ENCODE data around the gene MEIS2.
"Not testable (repeated sequence)": the region's sequence is repeated elsewhere in the genome, so short reads cannot be mapped to it uniquely, and the experiment has no call there.

MEIS2 gene

DNA sequence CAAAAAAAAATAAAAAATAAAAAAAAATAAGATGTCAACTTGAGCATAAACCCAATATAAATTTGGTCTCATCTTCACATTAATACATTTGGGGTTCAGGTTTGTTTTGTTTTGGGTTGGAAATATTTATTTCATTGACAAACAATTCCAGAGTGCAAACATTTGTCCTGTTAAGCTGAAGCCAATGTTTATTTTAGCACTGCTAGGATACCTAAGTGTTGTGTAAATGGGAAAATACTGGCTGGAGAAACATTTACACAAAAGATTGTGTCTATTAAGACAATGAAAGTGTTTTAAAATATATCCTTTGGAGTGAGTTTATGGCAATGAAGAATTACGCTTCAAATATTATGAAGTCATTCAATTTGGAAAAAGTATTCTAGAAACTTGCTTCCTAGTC is 91.1 kb downstream of the MEIS2 start:
- no peak for DNase-seq (ENCODE audit: low spot score)

DNA sequence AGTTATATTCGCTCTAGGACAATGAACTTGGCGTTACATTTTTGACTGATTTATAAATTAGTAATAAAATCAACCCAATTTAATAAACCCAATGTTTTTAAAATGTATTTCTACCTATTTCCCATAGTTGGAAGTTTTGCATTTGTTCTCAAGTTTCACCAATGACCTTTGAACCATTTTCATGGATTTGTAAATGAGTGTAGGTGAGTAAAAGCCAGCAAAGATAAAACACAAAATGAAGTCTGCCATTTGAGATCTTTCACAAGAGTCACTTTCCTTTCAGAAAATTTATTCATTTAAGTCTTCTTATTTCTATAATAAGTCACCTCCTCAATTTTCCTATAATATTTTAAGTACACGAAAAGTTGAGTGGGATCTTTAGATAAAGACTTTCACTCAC is 92.1 kb downstream of the MEIS2 start:
- no peak for DNase-seq (ENCODE audit: low spot score)

DNA sequence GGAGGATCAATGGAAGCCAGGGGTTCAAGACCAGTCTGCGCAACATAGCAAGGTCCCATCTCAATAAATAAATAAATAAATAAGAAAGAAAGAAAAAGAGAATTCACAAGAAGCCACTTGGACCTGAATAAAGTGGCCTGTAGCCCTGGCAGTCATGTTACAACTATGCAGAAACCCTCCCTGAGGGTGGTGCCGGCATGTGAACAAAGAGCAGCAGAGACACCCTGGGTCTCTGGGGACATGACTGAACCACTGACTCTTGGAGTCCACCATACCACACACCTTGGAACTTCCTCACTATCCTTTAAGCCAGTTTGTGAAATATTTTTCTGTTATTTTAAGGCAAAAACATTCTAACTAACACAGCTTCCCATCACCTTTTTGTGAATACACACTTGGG is 93.0 kb downstream of the MEIS2 start:
- no peak for DNase-seq (ENCODE audit: low spot score)

DNA sequence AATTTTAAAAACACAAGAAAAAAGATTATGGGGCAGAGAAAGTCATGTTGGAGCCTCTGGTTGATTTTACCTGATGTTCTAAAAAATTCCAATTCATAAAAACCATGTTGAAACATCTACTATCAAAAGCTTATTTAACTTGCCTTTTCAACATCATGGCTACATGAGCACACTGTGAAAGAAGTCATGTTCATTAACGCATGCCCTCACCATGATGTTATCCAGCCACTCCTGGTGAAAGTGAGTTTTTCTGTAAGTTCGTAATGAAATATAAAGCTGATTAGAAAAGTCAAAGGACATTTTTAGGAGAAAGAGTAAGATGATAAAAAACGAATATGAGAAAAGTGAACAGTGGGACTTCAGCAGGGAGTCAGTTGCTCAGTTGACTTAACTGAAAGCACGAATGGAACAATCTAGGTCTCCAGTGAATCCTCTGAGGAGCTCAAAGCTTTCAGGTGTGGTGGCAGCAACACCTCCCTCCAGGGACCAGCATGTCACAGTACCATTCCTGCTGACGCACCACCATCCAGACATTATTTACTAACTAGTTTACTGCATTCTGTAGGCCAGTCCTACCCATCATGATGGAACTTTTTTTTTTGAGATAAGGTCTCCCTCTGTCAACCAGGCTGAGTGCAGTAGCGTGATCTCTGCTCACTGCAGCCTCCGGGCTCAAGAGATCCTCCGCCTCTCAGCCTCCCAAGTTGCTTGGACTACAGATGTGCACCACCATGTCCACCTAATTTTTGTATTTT is 95.2 kb downstream of the MEIS2 start:
- DNase-seq (ENCODE audit: low spot score): no peak

DNA sequence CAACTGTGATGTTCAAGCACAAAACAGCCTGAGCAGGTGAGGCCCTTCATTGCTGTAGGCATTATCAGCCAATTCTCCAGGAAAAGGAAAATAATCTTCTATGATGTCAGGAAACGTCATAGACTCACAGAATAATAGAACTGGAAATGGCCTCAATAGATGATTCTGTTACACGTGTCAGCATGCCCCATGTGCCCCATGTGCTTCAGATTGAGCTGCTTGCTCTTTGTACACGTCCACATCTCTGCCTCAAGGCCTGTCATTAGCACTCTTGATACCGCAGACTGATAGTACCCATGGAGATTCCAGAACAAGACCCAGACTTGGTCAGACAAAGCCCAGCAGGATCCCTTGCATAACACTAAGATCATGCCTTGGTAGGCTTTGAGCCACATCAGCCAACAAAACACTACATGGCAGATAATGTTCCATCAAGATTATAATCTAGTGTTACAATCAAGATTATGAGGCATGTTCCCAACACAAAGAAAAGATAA is 95.9 kb downstream of the MEIS2 start:
- DNase-seq (ENCODE audit: low spot score): no peak

DNA sequence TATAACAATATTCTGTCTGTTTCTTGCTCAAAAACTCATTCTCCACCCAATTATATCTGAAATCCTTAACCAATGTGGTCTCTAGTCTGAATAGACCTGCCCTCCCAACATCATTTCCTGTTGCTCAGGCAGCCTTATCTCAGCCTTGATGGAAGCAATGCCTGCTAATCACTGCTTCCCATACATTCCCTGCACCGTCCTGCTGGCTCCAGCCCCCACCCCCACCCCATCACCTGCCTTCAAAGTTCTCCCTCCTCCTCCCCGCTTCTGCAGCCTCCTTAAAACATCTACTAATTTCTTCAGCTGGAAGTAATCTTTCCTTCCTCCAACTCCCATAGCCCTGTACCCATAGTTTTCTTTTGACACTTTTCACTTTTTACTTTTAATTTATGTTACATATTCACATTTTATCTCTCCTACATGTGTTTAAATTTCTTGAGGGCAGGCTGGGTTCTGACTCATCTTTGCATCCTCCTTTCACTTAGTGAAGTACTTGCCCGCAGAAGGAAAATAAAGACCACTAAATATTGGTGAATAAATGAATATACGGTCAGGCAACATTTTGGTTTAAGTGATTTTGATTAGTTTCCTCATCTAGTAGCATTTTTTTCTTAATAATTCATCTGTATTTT is 98.2 kb downstream of the MEIS2 start:
- no peak for DNase-seq (ENCODE audit: low spot score)

DNA sequence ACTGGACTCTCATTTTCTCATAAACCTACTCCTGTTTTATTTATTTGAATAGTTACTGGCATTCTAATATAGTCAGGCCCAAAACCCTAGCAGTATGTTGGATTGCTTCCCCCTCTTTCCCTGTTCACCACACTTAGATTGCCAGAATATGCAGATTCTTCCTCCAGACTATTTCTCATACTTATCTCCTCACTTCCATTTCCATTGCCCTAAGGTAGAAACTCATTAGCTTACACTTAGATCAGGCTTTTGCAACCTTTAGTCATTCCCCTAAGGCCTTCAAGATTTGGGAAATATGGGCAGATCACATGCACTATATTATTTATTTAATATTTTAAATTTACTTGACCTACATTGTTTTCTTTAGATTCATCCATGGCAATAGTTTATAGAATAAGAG is 98.9 kb downstream of the MEIS2 start:
- DNase-seq (ENCODE audit: low spot score): no peak

DNA sequence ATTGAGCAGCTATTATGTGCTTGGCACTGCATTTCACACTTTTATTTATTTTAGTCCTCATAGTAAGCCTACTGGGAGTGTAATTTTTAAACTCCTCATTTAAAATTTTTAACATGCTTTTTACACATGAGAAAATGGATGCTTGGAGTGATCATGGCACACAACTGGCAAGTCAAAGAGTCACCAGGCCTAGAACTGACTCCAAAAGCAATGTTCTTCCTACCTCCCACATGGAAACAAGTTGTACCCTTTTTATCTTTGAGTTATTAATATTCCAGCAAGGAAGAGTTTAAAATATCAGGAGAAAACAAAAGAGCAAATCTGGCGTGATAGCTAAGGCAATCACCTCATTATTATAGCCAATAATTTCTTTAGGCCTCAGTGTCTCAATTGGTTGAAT is 100.6 kb downstream of the MEIS2 start:
- DNase-seq (ENCODE audit: low spot score): no peak

DNA sequence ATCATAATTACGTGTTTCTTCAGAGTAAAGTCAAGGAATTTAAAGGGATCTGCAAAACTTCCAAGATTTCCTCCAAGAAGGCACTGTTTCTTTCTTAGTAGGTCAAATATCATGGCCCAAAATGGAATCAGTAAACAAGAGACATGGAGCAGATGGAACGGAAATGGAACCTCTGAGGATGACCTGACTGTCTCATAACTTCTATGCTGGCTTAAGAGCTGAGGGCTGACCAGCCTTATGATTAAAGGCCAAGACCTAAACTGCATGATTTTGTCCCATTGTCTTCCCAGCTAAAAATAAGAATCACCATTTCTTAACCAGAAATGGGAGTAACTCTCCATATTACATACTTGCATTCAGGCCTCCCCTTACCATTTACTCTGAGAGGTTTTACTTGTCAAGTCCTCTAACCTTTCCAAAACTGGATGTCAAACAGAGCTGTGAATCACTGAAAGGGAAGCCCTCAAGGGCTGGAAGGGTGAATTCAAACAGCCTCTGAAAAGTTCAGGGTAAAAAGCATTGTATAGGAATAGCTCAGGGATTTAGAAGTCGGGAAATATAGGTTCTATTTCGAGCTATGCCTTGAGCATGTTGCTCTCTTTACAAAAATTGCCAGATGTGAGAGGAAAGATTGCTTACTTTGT is 103.7 kb downstream of the MEIS2 start:
- DNase-seq (ENCODE audit: low spot score): no peak

DNA sequence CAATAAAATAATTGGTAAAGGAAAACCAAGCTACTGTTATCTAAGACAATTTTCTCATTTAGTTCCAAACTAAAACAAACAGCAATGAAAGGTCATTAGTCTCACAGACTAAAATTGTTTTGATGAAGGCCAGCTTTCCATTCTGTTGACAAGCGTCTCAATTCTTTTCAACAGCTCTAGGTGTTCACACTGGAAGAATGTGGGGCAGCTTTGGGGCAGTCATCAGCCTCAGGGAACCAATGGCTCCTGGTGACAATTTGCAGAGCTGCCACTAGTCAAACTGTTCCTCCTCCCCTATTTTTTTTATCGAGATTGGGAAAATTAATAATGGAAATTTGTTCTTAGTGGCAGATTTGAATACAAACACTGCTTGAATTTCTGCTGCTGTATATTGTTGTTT is 104.2 kb downstream of the MEIS2 start:
- DNase-seq (ENCODE audit: low spot score): no peak

DNA sequence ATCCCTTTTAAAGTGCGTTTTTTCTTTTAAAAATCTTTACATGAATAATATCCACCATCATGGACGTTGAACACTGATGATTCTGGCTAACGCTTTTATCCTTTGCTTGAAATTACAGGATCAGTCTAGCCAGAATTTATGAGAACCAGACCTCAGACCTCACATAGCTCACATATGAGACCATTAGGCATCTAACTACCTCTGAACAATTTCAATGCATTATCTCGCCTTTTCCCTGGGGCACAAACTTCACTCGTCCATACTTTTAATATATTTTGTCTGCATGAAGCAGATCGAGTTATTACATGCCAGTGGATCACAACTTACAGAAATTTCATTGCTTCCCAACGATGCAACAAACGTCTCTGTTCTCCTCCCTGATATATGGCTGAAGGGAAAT is 105.6 kb downstream of the MEIS2 start:
- no peak for DNase-seq (ENCODE audit: low spot score)

DNA sequence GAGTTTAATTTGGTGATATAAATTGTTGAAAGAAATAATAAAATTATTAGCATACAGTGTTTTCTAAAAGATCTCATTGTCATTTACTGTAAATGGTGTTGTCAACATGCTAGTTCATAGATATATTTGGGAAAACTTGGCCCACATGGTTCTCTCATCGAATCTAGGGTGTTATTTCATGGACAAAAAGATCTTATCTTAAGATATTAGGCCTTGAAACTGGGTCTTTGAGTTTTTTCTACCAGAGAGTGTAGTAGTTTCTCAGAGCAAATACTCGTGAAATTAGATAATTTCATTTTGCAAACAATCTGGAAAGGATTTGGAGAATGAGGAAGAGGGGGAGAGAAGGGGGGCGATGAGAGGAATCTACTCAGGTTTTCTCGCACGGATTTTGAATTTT is 107.9 kb downstream of the MEIS2 start:
- DNase-seq (ENCODE audit: low spot score): no peak

DNA sequence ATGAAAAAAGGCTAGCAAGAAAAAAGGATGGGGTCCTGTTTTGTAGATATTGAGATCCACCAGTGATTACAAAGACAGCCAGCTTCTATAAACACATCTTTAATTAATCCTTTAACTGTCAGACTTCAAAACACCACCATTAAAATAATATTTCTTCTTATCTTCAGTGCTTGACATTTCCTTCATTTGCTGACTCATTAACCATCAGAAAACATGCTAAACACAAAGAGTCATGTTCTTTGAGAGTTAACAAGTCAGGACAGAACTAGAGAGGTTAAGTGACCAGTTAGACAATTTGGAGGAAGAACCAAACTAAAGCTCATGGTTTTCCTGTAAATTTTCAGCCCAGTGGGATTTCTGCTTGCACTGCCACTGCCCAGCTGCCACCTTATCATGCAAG is 111.4 kb downstream of the MEIS2 start:
- no peak for DNase-seq (ENCODE audit: low spot score)

DNA sequence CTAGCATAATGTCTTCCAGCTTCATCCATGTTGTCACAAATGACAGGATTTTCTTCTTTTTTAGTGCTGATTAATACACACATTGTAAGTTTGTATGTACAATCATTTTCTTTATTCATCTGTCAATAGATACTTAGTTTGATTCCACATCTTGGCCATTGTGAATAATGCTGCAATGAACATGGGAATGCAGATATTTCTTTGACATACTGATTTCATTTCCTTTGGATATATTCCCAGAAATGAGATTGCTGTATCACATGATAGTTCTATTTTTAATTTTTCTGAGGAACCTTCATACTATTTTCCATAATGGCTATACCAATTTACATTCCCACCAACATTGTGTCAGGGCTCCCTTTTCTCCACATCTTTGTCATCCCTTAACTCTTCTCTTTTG is 117.9 kb downstream of the MEIS2 start:
- no peak for DNase-seq (ENCODE audit: low spot score)

DNA sequence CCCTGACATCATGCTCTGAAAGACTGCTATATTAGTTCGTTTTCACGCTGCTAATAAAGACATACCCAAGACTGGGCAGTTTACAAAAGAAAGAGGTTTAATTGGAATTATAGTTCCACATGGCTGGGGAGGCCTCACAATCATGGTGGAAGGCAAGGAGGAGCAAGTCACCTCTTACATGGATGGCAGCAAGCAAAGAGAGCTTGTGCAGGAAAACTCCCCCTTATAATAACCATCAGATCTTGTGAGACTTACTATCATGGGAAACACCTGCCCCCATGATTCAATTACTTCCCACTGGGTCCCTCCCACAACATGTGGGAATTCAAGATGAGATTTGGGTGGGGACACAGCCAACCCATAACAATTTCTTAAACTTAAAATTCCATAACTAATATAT is 120.1 kb downstream of the MEIS2 start:
- DNase-seq (ENCODE audit: low spot score): not testable (repeated sequence)

DNA sequence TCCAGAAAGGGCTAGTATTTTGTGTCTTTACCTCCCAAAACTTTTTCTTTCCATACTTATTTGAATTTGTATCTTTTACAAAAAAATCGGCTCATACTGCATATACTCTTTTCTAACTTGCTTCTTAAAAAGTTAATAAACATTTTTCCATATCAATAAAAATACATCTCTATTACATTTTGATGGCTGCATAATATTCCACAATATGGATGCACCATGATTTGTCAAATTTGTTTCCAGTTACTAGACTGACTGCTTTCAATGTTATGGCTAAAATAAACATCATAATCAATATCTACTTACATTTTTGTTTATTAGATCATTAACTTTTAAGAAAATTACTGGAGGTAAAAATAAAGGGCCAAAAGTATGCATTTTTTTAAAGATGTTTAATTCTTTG is 121.7 kb downstream of the MEIS2 start:
- no peak for DNase-seq (ENCODE audit: low spot score)

DNA sequence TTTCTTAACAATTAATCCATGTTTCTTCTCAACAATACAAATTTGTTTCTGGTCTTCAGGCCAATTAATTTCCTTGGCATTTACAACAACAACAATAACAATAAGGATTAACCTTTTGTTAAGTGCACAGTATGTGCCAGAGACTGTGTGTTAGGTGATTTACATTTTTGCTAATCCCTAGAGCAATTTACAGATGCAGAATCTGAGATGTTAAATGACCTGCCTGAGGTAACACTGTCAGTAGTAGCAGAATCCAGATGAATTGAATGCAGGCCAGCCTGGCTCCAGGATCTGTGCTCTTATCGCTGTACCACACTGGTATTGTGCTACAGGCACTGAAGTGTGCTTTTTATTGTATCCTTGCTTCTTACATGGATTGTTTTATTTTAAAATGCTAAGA is 122.2 kb downstream of the MEIS2 start:
- no peak for DNase-seq (ENCODE audit: low spot score)

DNA sequence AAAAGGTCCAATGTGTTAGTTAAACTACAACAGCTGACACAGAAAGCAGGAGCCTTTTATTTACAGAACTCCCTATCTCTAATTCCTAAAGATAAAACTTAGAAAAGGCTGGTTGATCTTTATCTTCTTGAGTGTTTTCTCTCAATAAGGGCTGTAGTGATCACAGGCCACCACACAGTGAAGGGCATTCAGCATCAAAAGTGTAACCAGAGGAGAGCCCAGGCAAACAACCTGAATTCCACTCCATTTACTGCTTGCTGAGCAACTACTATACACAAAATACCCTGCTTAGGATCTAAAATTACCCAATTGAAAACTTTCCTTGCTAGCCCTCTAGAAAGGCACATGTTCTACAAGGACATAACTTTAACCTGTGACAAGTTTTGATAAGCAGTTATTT is 122.7 kb downstream of the MEIS2 start:
- no peak for DNase-seq (ENCODE audit: low spot score)

DNA sequence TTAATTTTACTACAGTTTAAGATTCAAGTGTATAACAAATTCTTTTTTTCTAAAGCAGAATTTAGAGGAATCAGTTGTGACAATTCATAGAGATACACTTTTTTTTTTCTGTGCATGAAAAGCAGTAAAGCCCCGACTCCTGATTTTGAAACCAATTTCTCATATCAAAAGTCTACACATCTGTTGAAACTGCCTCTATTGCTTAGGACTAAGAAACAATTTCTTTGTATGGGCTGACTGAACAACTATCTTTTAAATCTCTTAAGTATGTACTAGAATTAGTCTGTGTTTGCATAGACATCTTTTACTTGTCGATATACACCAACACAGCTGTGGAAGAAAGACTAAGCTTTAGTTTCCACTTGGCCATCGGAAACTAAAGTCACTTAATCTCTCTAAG is 127.6 kb downstream of the MEIS2 start:
- no peak for DNase-seq (ENCODE audit: low spot score)

DNA sequence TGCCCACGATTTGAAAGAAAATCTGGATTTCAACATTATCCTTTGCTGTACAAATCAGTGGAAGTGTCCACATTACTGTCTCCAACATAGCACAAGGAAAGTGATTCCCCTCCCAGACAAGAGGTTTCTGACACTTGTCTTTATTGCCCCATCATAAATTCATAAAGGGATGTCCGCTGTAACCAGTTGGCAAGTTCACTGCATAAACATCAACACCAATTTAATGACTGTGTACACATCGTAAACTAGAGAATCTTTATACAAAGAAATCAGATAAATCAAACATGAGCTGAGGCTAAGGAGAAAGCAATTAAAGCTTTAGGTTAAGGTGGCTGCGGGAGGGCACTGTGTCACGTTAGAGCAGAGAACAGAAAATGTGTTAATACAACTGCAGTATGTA is 129.8 kb downstream of the MEIS2 start:
- no peak for DNase-seq (ENCODE audit: low spot score)

DNA sequence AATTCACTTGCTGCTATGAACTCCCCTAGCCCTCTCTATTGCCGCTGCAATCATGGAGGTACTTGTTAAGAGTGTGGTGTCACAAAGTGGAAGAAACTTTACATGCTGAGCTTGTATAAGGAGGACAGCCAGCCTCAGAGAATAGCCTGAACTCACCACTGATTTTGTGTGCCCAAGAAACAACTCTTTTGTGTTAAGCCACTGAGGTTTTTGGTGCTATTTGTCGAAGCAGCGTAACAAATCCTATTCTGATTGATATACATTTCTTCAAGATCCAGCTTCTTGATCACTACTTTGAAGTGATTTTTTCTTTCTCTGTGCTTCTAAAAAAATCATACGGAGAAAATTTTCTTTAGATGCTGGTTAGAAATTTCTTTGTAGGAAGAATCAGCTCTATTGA is 132.4 kb downstream of the MEIS2 start:
- no peak for DNase-seq (ENCODE audit: low spot score)

DNA sequence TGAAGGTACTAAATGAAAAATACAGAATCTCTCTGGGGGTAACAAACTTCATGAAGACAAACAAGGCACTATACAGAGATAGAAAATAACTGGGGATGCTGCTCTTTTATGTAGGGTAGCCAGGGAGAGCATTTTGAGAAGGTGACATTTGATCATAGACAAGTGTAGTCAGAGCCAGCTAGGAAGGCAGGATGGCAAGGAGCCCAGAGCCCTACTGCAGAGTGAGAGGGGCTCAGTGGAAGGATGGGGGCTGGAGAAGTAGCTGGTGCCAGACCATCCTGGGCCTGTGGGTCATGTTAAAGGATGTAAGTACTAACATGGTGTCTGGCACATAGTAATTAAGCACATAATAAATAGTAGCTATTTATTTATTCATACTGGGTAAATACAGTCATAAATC is 133.6 kb downstream of the MEIS2 start:
- DNase-seq (ENCODE audit: low spot score): no peak

DNA sequence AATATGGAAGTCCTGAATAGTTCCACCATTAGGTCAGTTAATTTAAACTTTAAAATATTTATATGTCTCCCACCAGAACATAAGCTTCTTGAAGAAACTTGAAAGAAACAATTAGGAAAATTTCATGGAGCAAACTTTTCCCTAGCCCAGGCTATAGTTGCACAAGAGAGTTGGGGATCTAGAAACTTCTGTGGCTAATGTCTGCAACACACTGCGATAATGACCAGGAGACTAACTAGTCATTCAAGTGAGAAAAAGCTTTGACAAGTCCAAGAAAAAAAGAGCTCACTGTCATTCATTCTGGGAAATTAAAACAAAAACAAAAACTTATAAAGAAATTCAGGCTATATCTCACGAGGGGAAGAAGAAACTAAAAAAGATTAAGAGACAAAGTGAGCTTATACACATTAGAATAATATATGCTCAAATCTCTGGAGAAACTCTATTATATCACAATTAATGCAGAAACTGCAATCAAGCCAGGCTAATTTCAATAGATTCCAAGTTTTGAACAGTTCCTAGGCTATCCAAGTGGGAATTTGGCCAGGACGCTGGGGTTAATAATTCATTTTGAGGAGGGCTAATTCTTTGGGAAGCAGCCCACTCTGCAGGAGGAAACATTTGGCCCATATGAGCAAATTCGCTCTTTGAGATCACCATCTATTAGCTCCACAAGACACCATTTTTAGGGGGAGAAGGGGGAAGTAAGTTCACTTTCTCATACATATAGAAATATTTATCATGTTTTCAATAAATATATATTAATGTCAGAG is 134.6 kb downstream of the MEIS2 start:
- no peak for DNase-seq (ENCODE audit: low spot score)
